NB4 (cell line): ENCODE data around the gene PCDH15.

ENCODE experiments used
- DNase-seq: peaks from one replicate; pipeline ENCODE4 v3.0.0; 2010; ENCODE audit warnings: low read depth
- H3K4me3 ChIP-seq: one replicate; pipeline ENCODE4 v1.5.1; 2011; ENCODE audit warnings: mild to moderate bottlenecking, low read depth, low read length, moderate library complexity
- MYC ChIP-seq: IDR thresholded peaks from 2 replicates; pipeline ENCODE4 v1.6.1; 2011; ENCODE audit warnings: low read depth, low read length
- POLR2A ChIP-seq: IDR thresholded peaks from 2 replicates; pipeline ENCODE4 v1.6.1; 2011; ENCODE audit warnings: mild to moderate bottlenecking; ENCODE audit not compliant: insufficient read length; ENCODE audit errors: extremely low read depth
- TF ChIP-seq, protein P1 (sequence below): IDR thresholded peaks from 2 replicates; pipeline ENCODE4 v1.6.1; 2011; ENCODE audit warnings: low read depth, low read length
- TF ChIP-seq, protein P2 (sequence below): IDR thresholded peaks from one replicate; pipeline ENCODE4 v1.5.1; 2012; ENCODE audit warnings: low read depth, low read length

The PCDH15 gene

DNA sequence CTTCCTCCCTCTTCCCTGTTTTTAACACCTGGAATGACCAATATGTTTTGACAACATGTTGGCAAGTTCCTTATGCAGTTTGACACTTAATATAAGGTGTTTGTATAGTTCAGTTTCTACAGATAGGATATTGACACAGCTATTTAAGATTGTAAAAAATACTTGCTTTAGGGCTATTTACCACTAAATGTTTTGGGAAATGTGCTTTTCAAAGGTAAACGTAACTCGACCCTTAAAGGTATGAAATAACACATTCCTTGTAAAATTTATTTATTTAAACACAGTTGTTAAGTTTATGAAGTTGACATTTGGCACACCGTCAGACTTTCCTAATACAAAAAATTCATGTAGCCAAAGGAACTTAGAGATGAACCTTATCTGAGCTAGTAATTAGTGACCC is 817.6 kb downstream of the PCDH15 start:
- no peak overlapping the region for H3K4me3 ChIP-seq
- TF ChIP-seq, protein P1, sequence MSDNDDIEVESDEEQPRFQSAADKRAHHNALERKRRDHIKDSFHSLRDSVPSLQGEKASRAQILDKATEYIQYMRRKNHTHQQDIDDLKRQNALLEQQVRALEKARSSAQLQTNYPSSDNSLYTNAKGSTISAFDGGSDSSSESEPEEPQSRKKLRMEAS = no peak
- TF ChIP-seq, protein P2, sequence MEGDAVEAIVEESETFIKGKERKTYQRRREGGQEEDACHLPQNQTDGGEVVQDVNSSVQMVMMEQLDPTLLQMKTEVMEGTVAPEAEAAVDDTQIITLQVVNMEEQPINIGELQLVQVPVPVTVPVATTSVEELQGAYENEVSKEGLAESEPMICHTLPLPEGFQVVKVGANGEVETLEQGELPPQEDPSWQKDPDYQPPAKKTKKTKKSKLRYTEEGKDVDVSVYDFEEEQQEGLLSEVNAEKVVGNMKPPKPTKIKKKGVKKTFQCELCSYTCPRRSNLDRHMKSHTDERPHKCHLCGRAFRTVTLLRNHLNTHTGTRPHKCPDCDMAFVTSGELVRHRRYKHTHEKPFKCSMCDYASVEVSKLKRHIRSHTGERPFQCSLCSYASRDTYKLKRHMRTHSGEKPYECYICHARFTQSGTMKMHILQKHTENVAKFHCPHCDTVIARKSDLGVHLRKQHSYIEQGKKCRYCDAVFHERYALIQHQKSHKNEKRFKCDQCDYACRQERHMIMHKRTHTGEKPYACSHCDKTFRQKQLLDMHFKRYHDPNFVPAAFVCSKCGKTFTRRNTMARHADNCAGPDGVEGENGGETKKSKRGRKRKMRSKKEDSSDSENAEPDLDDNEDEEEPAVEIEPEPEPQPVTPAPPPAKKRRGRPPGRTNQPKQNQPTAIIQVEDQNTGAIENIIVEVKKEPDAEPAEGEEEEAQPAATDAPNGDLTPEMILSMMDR = no peak
- TF ChIP-seq POLR2A (no peak), MYC (no peak)
- no peak for DNase-seq

DNA sequence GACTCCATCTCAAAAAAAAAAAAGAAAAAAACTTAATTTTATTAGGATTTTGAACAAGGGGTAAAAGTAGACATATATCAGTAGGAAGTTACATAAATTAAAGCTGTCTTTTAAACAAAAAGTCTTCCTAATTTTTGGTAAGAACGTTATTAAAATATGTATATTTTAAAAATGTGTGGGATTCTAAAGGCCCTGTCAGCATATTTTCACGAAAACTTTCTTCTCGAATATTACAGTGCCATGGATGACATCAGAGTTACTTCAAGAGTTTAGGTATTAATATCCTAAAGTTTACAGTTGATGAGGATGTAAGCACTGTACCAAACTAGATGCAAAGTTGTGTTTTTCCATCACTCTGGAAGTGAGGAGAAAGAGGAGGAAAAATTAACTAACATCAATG is 820.8 kb downstream of the PCDH15 start:
- H3K4me3 ChIP-seq = no peak overlapping the region
- TF ChIP-seq, protein P2 = no peak
- TF ChIP-seq POLR2A (no peak), MYC (no peak)
- TF ChIP-seq, protein P1 = no peak
- no peak for DNase-seq

DNA sequence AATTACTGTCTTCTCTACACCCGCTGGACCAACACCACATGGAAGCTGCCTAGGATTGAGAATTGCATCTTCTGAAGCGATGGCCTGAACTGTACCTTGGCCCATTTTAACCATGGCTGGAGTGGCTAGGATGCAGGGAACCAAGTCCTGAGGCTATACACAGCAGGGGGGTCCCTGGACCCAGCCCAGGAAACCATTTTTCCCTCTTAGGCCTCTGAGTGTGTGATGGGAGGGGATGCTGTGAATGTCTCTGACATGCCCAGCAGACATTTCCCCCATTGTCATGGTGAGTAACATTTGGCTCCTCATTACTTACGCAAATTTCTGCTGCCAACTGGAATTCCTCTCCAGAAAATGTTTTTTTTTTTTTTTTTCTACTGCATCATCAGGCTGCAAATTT is 822.7 kb downstream of the PCDH15 start:
- TF ChIP-seq MYC (no peak), POLR2A (no peak)
- TF ChIP-seq, protein P2 = no peak
- TF ChIP-seq, protein P1 = no peak
- H3K4me3 ChIP-seq = no peak overlapping the region
- DNase-seq = no peak

DNA sequence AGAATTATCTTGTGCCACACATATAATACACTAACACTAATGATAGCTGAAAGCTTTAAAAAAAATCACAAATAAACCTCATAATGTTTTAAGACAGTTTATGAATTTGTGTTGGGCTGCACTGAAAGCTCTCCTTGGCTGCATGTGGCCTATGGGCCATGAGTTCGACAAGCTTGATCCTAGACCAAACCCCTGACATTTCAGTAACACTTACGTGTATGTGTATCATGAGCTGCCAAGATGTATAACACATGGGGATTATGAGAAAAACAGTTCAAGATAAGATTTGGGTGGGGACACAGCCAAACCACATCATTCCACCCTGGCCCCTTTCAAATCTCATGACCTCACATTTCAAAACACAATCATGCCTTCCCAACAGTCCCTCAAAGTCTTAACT is 823.8 kb downstream of the PCDH15 start:
- H3K4me3 ChIP-seq = no peak overlapping the region
- no peak for DNase-seq
- TF ChIP-seq, protein P1 = no peak
- TF ChIP-seq MYC (no peak), POLR2A (no peak)
- TF ChIP-seq, protein P2 = no peak

DNA sequence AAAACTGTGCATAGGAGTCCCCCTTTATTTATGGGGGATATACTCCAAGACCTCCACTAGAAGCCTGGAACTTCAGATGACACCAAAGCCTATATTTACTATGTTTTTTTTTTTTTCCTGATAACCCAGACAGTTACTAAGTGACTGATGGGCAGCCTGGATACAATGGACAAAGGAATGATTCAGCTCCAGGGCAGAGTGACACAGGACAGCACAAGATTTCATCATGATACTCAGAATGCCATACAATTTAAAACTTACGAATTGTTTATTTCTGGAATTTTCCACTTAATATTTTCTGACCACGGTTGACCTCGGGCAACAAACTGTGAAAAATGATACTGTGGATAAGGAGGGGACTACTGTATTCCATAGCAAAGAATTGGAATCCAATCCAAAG is 843.6 kb downstream of the PCDH15 start:
- DNase-seq = no peak
- TF ChIP-seq, protein P1 = no peak
- TF ChIP-seq MYC = no peak
- no peak overlapping the region for H3K4me3 ChIP-seq

DNA sequence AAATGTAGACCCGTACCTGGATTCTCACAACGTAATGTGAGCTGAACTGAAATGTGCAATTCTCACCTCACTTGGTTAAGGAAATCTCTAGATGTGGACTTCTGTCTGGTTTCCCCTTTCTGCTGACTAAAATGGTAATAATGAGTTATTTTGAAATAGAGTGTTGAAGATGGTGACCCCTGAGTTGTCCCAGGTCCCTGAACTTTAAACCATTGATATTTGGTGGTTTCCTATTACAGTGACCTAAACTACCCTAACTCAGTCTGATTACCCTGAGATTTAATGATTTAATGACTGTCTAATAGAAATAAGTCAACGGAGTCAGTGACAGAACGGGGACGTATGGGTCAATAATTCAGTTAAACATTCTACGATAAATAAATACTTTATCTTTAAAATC is 845.9 kb downstream of the PCDH15 start:
- TF ChIP-seq MYC (no peak), POLR2A (no peak)
- TF ChIP-seq, protein P2 = no peak
- TF ChIP-seq, protein P1 = no peak
- DNase-seq = no peak
- no peak overlapping the region for H3K4me3 ChIP-seq
